ENCODE data around the gene NLGN1.
"Not testable (repeated sequence)": the region's sequence is repeated elsewhere in the genome, so short reads cannot be mapped to it uniquely, and the experiment has no call there.

Gene NLGN1

GRCh38 chr3:174204765-174205164, 807.2 kb downstream of the NLGN1 start:
- no peak for DNase-seq (ENCODE audit: low read depth in 1 of 2, low spot score in 1 of 2)

GRCh38 chr3:174206607-174207192, 809.2 kb downstream of the NLGN1 start:
- no peak for DNase-seq (ENCODE audit: low read depth in 1 of 2, low spot score in 1 of 2)

DNA sequence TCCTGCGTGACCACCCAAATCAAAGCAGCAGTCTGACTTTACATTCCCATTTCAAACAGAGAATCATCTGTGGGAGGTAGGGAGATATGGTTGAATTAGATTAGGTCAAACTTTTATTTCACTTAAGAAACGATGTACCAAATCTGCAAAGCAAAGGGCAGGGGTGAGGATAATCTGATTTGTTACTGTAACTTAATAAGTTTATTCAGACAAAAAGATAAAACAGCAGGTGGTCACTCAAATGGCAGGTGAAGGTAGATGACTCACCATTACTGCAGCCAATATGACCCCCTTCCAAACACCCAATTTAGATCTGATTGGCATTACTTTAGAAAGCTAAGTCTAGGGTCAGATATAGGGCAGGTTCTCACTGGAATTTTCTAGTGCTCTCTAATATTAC, 810.6 kb downstream of the NLGN1 start:
- no peak for DNase-seq (ENCODE audit: low read depth in 1 of 2, low spot score in 1 of 2)

GRCh38 chr3:174211896-174212295, 814.4 kb downstream of the NLGN1 start:
- not testable (repeated sequence) for DNase-seq (ENCODE audit: low read depth in 1 of 2, low spot score in 1 of 2)

DNA sequence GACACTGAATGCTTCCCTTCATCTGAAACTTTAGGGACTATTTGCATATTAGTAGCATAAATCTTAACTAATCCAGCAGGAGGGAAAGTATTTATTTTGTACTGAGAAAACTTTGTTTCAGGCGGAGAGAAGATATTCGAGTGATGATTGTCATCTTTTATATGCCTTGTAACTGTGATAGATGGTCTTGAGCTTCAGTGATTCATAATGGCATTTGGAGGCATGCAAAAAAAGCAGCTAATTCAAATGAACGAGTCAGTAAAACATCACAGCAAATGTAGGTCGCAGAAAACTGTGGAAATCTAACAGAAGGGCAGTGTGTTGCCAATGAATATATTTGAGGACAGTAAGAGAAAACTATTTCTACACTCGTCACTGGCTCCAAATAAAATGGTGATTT, 817.9 kb downstream of the NLGN1 start:
- DNase-seq (ENCODE audit: low read depth in 1 of 2, low spot score in 1 of 2) = no peak

- DNase-seq (ENCODE audit: low read depth in 1 of 2, low spot score in 1 of 2) = no peak
Observed at GRCh38 chr3:174216019-174216418, 818.5 kb downstream of the NLGN1 start.

DNA sequence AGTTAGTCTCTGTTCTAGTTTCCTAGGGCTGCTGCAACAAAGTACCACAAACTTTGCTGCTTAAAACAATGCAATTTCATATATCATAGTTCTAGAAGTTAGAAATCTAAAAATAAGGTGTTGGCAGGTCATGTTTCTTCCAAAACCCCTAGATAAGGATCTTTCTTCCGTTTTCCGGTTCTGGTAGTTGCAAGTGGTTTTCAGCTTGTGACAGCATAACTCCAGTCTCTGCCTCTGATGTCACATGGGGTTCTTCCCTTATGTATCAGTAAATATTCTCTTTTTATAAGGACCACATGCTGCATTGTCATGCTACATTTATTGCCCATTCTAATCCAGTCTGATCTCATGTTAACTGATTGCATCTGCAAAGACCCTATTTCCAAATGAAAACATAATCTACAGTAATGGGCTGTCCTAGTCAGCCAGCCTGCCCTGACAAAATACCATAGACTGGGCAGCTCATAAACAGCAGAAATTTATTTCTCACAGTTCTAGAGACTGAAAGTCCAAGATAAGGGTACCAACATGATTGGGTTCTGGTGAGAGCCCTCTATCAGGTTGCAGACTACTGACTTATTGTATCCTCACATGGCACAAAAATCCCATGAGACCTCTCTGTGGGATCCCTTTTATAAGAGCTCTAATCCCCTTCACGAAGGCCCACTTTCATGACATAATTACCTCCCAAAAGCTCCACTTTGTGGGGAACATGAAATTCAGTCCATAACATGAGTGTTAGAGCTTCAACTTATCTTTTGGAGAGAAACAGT, 819.6 kb downstream of the NLGN1 start:
- no peak for DNase-seq (ENCODE audit: low read depth in 1 of 2, low spot score in 1 of 2)

- DNase-seq (ENCODE audit: low read depth in 1 of 2, low spot score in 1 of 2) = no peak
Observed at GRCh38 chr3:174218016-174218415, 820.5 kb downstream of the NLGN1 start.

DNA sequence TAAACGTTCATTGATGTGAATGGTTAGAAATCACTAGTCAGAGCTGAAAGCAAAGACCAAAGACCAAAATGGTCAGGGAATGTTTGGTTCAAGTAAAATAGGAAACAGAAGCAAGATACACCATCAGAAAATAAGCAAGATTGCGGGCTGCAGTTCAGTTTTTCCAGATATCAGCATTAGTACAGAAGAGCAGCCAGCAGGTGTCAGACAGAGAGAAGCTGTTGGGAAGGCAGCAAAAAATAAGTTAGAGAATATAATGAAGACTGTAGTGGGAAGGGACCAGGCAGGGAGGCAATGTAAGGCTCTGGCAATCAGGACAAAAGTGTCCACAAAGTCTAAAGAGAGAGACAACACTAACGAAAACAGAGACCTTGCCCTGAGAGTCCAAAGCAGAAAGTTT, 822.2 kb downstream of the NLGN1 start:
- no peak for DNase-seq (ENCODE audit: low read depth in 1 of 2, low spot score in 1 of 2)

GRCh38 chr3:174220775-174221554, 823.4 kb downstream of the NLGN1 start:
- no peak for DNase-seq (ENCODE audit: low read depth in 1 of 2, low spot score in 1 of 2)

DNA sequence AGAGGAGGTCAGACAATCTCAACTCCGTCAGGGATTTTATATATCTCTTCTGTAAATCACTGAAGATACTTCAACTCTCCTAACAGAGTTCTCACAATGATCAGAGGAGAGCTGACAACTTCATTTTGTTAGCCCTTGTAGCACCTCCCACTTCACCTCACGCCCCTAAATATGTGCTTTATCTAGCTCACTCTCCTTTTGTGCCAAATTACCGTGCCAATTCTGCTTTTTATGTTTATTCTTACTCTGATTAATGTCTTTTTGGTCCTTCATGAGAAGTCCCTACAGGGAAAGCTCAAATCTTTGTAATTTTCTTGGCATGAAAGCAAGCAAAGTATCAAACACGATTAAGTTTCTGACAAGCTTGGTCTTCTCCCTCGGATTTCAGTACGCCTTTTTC, 825.5 kb downstream of the NLGN1 start:
- DNase-seq (ENCODE audit: low read depth in 1 of 2, low spot score in 1 of 2) = no peak

- DNase-seq (ENCODE audit: low read depth in 1 of 2, low spot score in 1 of 2) = no peak
Observed at GRCh38 chr3:174223626-174224025, 826.1 kb downstream of the NLGN1 start.

GRCh38 chr3:174229916-174230315, 832.4 kb downstream of the NLGN1 start:
- DNase-seq (ENCODE audit: low read depth in 1 of 2, low spot score in 1 of 2) = no peak

DNA sequence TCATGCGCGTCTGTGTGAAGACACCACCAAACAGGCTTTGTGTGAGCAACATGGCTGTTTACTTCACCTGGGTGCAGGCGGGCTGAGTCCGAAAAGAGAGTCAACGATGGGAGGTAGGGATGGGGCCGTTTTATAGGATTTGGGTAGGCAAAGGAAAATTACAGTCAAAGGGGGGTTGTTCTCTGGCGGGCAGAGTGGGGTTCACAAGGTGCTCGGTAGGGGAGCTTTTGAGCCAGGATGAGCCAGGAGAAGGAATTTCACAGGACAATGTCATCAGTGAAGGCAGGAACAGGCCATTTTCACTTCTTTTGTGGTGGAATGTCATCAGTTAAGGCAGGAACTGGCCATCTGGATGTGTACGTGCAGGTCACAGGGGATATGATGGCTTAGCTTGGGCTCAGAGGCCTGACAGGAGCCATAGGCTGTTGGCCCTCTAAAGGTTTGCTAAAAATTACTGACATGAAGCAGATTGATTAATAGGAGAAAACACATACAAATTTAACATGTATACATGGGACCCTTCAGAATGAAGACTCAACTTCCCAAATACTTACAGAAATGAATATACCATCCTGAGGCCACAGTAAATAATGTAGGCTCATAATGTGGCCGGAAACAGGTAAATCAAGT, 834.6 kb downstream of the NLGN1 start:
- DNase-seq (ENCODE audit: low read depth in 1 of 2, low spot score in 1 of 2) = not testable (repeated sequence)

- no peak for DNase-seq (ENCODE audit: low read depth in 1 of 2, low spot score in 1 of 2)
Observed at GRCh38 chr3:174232658-174233429, 835.3 kb downstream of the NLGN1 start.

GRCh38 chr3:174233511-174233910, 836.0 kb downstream of the NLGN1 start:
- no peak for DNase-seq (ENCODE audit: low read depth in 1 of 2, low spot score in 1 of 2)

DNA sequence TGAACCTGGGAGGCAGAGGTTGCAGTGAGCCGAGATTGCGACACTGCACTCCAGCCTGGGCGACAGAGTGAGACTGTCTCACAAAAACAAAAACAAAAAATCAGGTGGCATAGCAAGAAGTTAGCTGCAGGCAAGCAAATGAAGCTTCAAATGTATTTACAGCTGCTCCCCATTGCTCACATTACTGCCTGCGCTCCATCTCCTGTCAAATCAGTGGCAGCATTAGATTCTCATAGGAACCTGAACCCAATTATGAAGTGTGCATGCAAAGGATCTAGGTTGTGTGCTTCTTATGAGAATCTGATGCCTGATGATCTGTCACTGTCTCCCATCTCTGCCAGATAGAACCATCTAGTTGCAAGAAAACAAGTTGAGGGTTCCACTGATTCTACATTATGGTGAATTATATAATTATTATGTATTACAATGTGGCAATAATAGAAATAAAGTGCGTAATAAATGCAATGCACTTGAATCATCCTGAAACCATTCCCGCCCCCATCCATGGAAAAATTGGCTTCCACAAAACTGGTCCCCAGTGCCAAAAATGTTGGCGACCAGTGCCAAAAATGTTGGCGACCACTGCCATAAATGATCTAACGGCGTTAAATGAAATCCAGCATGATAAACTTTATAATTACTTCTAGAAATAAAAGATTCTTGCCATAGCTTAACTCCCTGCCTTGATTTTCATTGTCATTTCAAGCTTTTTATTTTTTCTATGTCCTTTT, 844.9 kb downstream of the NLGN1 start:
- DNase-seq (ENCODE audit: low read depth in 1 of 2, low spot score in 1 of 2) = no peak

DNA sequence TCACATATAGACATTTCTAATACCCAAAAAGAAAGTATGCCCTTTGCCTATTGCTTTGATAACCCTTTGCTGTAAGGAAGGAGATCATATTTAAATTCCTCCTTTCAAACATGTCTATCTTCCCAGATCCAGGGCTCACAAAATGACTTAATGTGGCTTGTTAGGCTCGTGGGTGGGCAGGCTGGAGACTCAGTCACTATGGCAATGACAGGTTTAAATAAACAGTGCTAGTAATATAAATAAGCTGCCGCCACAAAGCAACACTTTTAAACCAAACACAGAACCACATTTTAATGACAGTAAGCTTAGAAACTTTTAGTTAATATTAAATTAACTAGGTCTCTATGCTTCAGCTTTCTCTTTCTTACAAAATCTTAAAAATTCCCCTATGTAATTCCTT, 845.6 kb downstream of the NLGN1 start:
- DNase-seq (ENCODE audit: low read depth in 1 of 2, low spot score in 1 of 2) = no peak

DNA sequence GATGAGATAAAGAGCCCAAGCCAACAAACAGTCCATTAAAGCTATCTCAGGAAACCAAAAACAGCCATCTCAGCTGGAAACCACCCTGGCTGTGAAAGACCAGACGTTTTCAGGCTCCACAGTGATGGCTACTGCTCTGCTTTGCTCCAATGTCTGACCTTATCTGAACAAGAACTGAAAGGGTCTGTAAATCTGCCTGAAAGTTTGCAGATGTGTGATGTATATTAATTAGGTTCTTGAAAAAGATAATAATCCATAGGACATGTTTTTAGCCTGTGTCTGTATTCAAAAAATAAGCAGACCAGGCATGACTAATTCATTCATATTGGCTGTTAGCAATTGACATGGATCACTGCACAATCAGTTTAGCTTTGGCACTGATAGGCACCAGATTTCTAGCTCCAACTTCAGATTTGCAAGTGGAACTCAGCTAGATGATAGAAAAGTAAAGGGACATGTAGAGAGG, 850.2 kb downstream of the NLGN1 start:
- no peak for DNase-seq (ENCODE audit: low read depth in 1 of 2, low spot score in 1 of 2)

GRCh38 chr3:174251681-174252080, 854.1 kb downstream of the NLGN1 start:
- no peak for DNase-seq (ENCODE audit: low read depth in 1 of 2, low spot score in 1 of 2)
